ENCODE measurements around the gene DPF3. TPM values are rescaled to one million over a fixed set of nuclear protein-coding genes. Genes with fewer than 3 reads are reported as not detected.

Gene DPF3
- total RNA-seq, 1 experiment from 2014 or later, result not detected

DNA sequence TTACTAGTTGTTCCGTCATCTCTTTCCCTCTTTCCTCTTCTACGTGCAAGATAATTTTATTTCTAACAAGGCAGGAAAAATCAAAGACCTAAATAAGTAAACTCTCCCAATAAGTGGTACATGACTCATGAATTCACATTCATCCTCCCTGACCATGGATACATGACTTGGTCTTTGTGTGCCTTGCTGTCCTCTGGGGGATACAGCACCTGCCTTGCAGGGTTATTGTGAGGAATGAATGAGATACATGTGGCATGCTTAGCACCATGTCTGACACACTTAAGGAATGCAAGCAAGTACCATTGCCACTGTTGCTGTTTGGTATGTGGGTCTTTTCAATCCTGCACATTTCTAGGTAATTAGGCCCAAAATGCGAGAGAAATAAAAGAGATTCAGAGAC lies 208.4 kb downstream of the DPF3 start:
- Histone ChIP-seq H3K4me1 (replicated peaks; ENCODE audit: insufficient read depth) (no peaks in the 10 kb centered on the region), H3K9me2 (ENCODE audit: insufficient read depth) (no peaks in the 10 kb centered on the region), H3K4me3 (no peak overlapping the region), H3F3A (ENCODE audit: insufficient read depth, low read depth) (no peaks in the 10 kb centered on the region), H3K27me3 (ENCODE audit: insufficient read depth, low read depth) (peaks cover 52% of the 10 kb centered on the region), H3K4me2 (no peak overlapping the region), H3K79me2 (ENCODE audit: low read depth) (no peaks in the 10 kb centered on the region), H3K9me3 (ENCODE audit: insufficient read depth, low read depth) (no peaks in the 10 kb centered on the region), H2AFZ (no peak overlapping the region), H3K36me3 (ENCODE audit: low read depth) (no peaks in the 10 kb centered on the region), H3K27ac (no peak overlapping the region), H4K20me1 (ENCODE audit: insufficient read depth) (no peaks in the 10 kb centered on the region)
- POLR2A ChIA-PET (ENCODE audit: unreplicated experiment), result no interaction called here
- CTCF ChIA-PET, result no interaction called here
- TF ChIP-seq EZH2 (IDR thresholded peaks at IDR 0.05; ENCODE audit: low read depth), result no peak
- TF ChIP-seq CTCF (conservative IDR thresholded peaks at IDR 0.05), result no peak
- intact Hi-C loops (cut with micrococcal nuclease; ENCODE audit: unreplicated experiment), result no loop called here
- no peak for DNase-seq
- BruUV-seq (replicated peaks), result no TSS peak

DNA sequence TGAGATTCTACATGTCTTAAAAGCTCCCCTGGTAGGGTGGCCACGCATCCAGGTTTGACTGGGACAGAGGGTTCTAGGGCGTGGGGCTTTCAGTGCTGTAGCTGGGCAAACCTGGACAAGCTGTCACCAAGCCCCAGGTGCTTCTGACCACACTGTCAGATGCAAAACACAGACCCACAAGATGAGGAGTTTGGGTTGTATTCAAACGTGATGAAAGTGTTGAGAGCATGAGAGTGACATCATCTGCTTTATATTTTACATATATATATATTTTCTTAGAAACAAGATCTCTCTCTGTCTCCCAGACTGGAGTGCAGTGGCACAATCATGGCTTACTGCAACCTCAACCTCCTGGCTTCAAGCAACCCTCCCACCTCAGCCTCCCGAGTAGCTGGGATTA lies 210.1 kb downstream of the DPF3 start:
- Histone ChIP-seq H4K20me1 (ENCODE audit: insufficient read depth) (no peaks in the 10 kb centered on the region), H3F3A (ENCODE audit: insufficient read depth, low read depth) (no peaks in the 10 kb centered on the region), H3K9me2 (ENCODE audit: insufficient read depth) (no peaks in the 10 kb centered on the region), H3K79me2 (ENCODE audit: low read depth) (no peaks in the 10 kb centered on the region), H3K27me3 (ENCODE audit: insufficient read depth, low read depth) (peaks cover 52% of the 10 kb centered on the region), H3K9me3 (ENCODE audit: insufficient read depth, low read depth) (no peaks in the 10 kb centered on the region), H3K4me1 (replicated peaks; ENCODE audit: insufficient read depth) (no peaks in the 10 kb centered on the region), H2AFZ (no peak overlapping the region), H3K27ac (no peak overlapping the region), H3K4me3 (no peak overlapping the region), H3K36me3 (ENCODE audit: low read depth) (no peaks in the 10 kb centered on the region), H3K4me2 (no peak overlapping the region)
- TF ChIP-seq CTCF (conservative IDR thresholded peaks at IDR 0.05), result no peak
- no peak for TF ChIP-seq EZH2 (IDR thresholded peaks at IDR 0.05; ENCODE audit: low read depth)
- no peak for DNase-seq
- BruUV-seq (replicated peaks), result no TSS peak
- intact Hi-C loops (cut with micrococcal nuclease; ENCODE audit: unreplicated experiment), result no loop called here
- POLR2A ChIA-PET (ENCODE audit: unreplicated experiment), result no interaction called here
- CTCF ChIA-PET, result no interaction called here

DNA sequence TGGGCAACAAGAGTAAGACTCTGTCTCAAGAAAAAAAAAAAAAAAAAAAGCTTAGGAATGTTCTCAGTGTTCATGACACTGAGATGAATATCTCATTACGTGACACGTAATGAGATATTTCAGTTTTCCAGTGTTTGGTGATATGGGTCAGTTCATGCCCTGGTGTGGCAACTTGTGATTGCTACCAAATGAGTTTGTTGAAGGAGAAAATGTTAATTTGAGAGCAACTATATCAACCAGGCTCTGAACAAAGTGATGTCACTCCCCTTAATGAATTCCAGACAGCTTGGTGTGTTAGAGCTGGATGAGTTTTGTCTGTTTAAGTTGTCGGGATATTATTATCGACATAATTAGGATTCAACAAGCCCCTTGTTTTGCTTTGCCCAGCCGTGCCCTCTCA lies 211.7 kb downstream of the DPF3 start:
- POLR2A ChIA-PET (ENCODE audit: unreplicated experiment), result no interaction called here
- no TSS peak for BruUV-seq (replicated peaks)
- intact Hi-C loops (cut with micrococcal nuclease; ENCODE audit: unreplicated experiment), result no loop called here

More for the DNA sequence above, 211.7 kb downstream of the DPF3 start:
- Histone ChIP-seq H3K9me3 (ENCODE audit: insufficient read depth, low read depth) (no peaks in the 10 kb centered on the region), H3K27ac (no peak overlapping the region), H3F3A (ENCODE audit: insufficient read depth, low read depth) (no peaks in the 10 kb centered on the region), H3K4me2 (no peak overlapping the region), H3K9me2 (ENCODE audit: insufficient read depth) (no peaks in the 10 kb centered on the region), H3K27me3 (ENCODE audit: insufficient read depth, low read depth) (peaks cover 62% of the 10 kb centered on the region), H4K20me1 (ENCODE audit: insufficient read depth) (no peaks in the 10 kb centered on the region), H3K4me3 (no peak overlapping the region), H3K79me2 (ENCODE audit: low read depth) (no peaks in the 10 kb centered on the region), H3K36me3 (ENCODE audit: low read depth) (no peaks in the 10 kb centered on the region), H2AFZ (no peak overlapping the region), H3K4me1 (replicated peaks; ENCODE audit: insufficient read depth) (no peaks in the 10 kb centered on the region)
- DNase-seq, result no peak
- TF ChIP-seq CTCF (conservative IDR thresholded peaks at IDR 0.05), result no peak
- no peak for TF ChIP-seq EZH2 (IDR thresholded peaks at IDR 0.05; ENCODE audit: low read depth)
- CTCF ChIA-PET, result no interaction called here
